ENCODE data around the gene RANBP1.

RANBP1 gene

GRCh38 chr22:20154602-20155187 is 38.8 kb downstream of the RANBP1 start:
- no CpG with 5 or more reads among the region's 14 CpGs for WGBS (ENCODE audit: extremely low coverage, insufficient coverage, low lambda C conversion rate)
- Histone ChIP-seq H3K27ac (ENCODE audit: low read depth, low read length) (no peak overlapping the region), H2BK120ac (ENCODE audit: low read depth, low read length) (no peak overlapping the region), H2BK5ac (ENCODE audit: low read length) (no peak overlapping the region), H3K4ac (ENCODE audit: low read depth, low read length) (no peak overlapping the region), H3K23ac (ENCODE audit: low read length) (no peak overlapping the region), H4K5ac (ENCODE audit: low read length) (no peak overlapping the region), H3K36me3 (ENCODE audit: control insufficient read depth, insufficient read depth, low read length) (no peaks in the 10 kb centered on the region), H2BK15ac (replicated peaks; ENCODE audit: low read depth) (no peak overlapping the region), H3K18ac (ENCODE audit: low read length) (no peak overlapping the region), H3K9ac (ENCODE audit: low read length) (no peak overlapping the region), H3K79me1 (ENCODE audit: low read length) (no peaks in the 10 kb centered on the region), H2AK5ac (ENCODE audit: low read length) (no peak overlapping the region), H3K56ac (ENCODE audit: low read length) (no peak overlapping the region), H3K27me3 (ENCODE audit: insufficient read depth, low read length, poor library complexity) (no peaks in the 10 kb centered on the region), H4K8ac (ENCODE audit: low read depth, low read length) (no peak overlapping the region), H3K79me2 (ENCODE audit: control insufficient read depth, insufficient read depth, low read length) (no peaks in the 10 kb centered on the region), H3K4me1 (ENCODE audit: control insufficient read depth, low read depth, low read length) (no peaks in the 10 kb centered on the region), H3K4me2 (ENCODE audit: low read length) (no peak overlapping the region), H3K4me3 (ENCODE audit: low read length) (no peak overlapping the region)
- no peak for DNase-seq

- H3K4ac ChIP-seq (ENCODE audit: low read depth, low read length) = no peak overlapping the region
- no peak overlapping the region for H2BK5ac ChIP-seq (ENCODE audit: low read length)
- no peaks in the 10 kb centered on the region for H3K4me1 ChIP-seq (ENCODE audit: control insufficient read depth, low read depth, low read length)
- H3K56ac ChIP-seq (ENCODE audit: low read length) = no peak overlapping the region
- H3K9ac ChIP-seq (ENCODE audit: low read length) = no peak overlapping the region
- no CpG with 5 or more reads among the region's 30 CpGs for WGBS (ENCODE audit: extremely low coverage, insufficient coverage, low lambda C conversion rate)
- no peak overlapping the region for H2BK120ac ChIP-seq (ENCODE audit: low read depth, low read length)
- no peak overlapping the region for H2BK15ac ChIP-seq (replicated peaks; ENCODE audit: low read depth)
- no peak overlapping the region for H3K23ac ChIP-seq (ENCODE audit: low read length)
- H3K79me1 ChIP-seq (ENCODE audit: low read length) = no peaks in the 10 kb centered on the region
- H3K18ac ChIP-seq (ENCODE audit: low read length) = no peak overlapping the region
- H3K4me2 ChIP-seq (ENCODE audit: low read length) = no peak overlapping the region
- no peaks in the 10 kb centered on the region for H3K79me2 ChIP-seq (ENCODE audit: control insufficient read depth, insufficient read depth, low read length)
- no peak overlapping the region for H3K4me3 ChIP-seq (ENCODE audit: low read length)
- no peak overlapping the region for H4K5ac ChIP-seq (ENCODE audit: low read length)
- H4K8ac ChIP-seq (ENCODE audit: low read depth, low read length) = no peak overlapping the region
- no peak overlapping the region for H3K27ac ChIP-seq (ENCODE audit: low read depth, low read length)
- no peak for DNase-seq
- no peaks in the 10 kb centered on the region for H3K27me3 ChIP-seq (ENCODE audit: insufficient read depth, low read length, poor library complexity)
- no peaks in the 10 kb centered on the region for H3K36me3 ChIP-seq (ENCODE audit: control insufficient read depth, insufficient read depth, low read length)
- H2AK5ac ChIP-seq (ENCODE audit: low read length) = no peak overlapping the region
Measured at GRCh38 chr22:20155330-20156041, 39.6 kb downstream of the RANBP1 start.

GRCh38 chr22:20156042-20156389 is 40.1 kb downstream of the RANBP1 start:
- H3K79me1 ChIP-seq (ENCODE audit: low read length) = no peaks in the 10 kb centered on the region
- no peak overlapping the region for H3K4me2 ChIP-seq (ENCODE audit: low read length)
- no peaks in the 10 kb centered on the region for H3K27me3 ChIP-seq (ENCODE audit: insufficient read depth, low read length, poor library complexity)
- H3K4me3 ChIP-seq (ENCODE audit: low read length) = no peak overlapping the region
- H3K9ac ChIP-seq (ENCODE audit: low read length) = no peak overlapping the region
- no peaks in the 10 kb centered on the region for H3K4me1 ChIP-seq (ENCODE audit: control insufficient read depth, low read depth, low read length)
- H3K56ac ChIP-seq (ENCODE audit: low read length) = no peak overlapping the region
- no peaks in the 10 kb centered on the region for H3K36me3 ChIP-seq (ENCODE audit: control insufficient read depth, insufficient read depth, low read length)
- no peak overlapping the region for H3K23ac ChIP-seq (ENCODE audit: low read length)
- H2BK5ac ChIP-seq (ENCODE audit: low read length) = no peak overlapping the region
- H2BK15ac ChIP-seq (replicated peaks; ENCODE audit: low read depth) = no peak overlapping the region
- no peak overlapping the region for H3K4ac ChIP-seq (ENCODE audit: low read depth, low read length)
- H3K18ac ChIP-seq (ENCODE audit: low read length) = no peak overlapping the region
- DNase-seq = no peak
- H3K79me2 ChIP-seq (ENCODE audit: control insufficient read depth, insufficient read depth, low read length) = no peaks in the 10 kb centered on the region
- no peak overlapping the region for H3K27ac ChIP-seq (ENCODE audit: low read depth, low read length)
- no peak overlapping the region for H4K8ac ChIP-seq (ENCODE audit: low read depth, low read length)
- H2BK120ac ChIP-seq (ENCODE audit: low read depth, low read length) = no peak overlapping the region
- no CpG with 5 or more reads among the region's 7 CpGs for WGBS (ENCODE audit: extremely low coverage, insufficient coverage, low lambda C conversion rate)
- H2AK5ac ChIP-seq (ENCODE audit: low read length) = no peak overlapping the region
- H4K5ac ChIP-seq (ENCODE audit: low read length) = no peak overlapping the region

- Histone ChIP-seq H3K27ac (ENCODE audit: low read depth, low read length) (no peak overlapping the region), H3K4me2 (ENCODE audit: low read length) (no peak overlapping the region), H3K79me1 (ENCODE audit: low read length) (no peaks in the 10 kb centered on the region), H3K27me3 (ENCODE audit: insufficient read depth, low read length, poor library complexity) (no peaks in the 10 kb centered on the region), H3K18ac (ENCODE audit: low read length) (no peak overlapping the region), H4K8ac (ENCODE audit: low read depth, low read length) (no peak overlapping the region), H2AK5ac (ENCODE audit: low read length) (no peak overlapping the region), H4K5ac (ENCODE audit: low read length) (no peak overlapping the region), H3K9ac (ENCODE audit: low read length) (no peak overlapping the region), H3K4me1 (ENCODE audit: control insufficient read depth, low read depth, low read length) (no peaks in the 10 kb centered on the region), H3K79me2 (ENCODE audit: control insufficient read depth, insufficient read depth, low read length) (no peaks in the 10 kb centered on the region), H2BK5ac (ENCODE audit: low read length) (no peak overlapping the region), H2BK120ac (ENCODE audit: low read depth, low read length) (no peak overlapping the region), H3K56ac (ENCODE audit: low read length) (no peak overlapping the region), H3K4me3 (ENCODE audit: low read length) (no peak overlapping the region), H3K23ac (ENCODE audit: low read length) (no peak overlapping the region), H3K36me3 (ENCODE audit: control insufficient read depth, insufficient read depth, low read length) (no peaks in the 10 kb centered on the region), H3K4ac (ENCODE audit: low read depth, low read length) (no peak overlapping the region), H2BK15ac (replicated peaks; ENCODE audit: low read depth) (no peak overlapping the region)
- DNase-seq = peak; percentile 77
- WGBS (ENCODE audit: extremely low coverage, insufficient coverage, low lambda C conversion rate) = no CpG with 5 or more reads among the region's 17 CpGs
Measured at GRCh38 chr22:20156611-20157429, 40.9 kb downstream of the RANBP1 start.

GRCh38 chr22:20157430-20158183 is 41.7 kb downstream of the RANBP1 start:
- no peak overlapping the region for H2AK5ac ChIP-seq (ENCODE audit: low read length)
- DNase-seq = no peak
- H3K4me3 ChIP-seq (ENCODE audit: low read length) = no peak overlapping the region
- no peaks in the 10 kb centered on the region for H3K4me1 ChIP-seq (ENCODE audit: control insufficient read depth, low read depth, low read length)
- no peaks in the 10 kb centered on the region for H3K36me3 ChIP-seq (ENCODE audit: control insufficient read depth, insufficient read depth, low read length)
- H3K4me2 ChIP-seq (ENCODE audit: low read length) = no peak overlapping the region
- no peak overlapping the region for H2BK120ac ChIP-seq (ENCODE audit: low read depth, low read length)
- no peak overlapping the region for H3K9ac ChIP-seq (ENCODE audit: low read length)
- no peaks in the 10 kb centered on the region for H3K79me2 ChIP-seq (ENCODE audit: control insufficient read depth, insufficient read depth, low read length)
- no peak overlapping the region for H3K27ac ChIP-seq (ENCODE audit: low read depth, low read length)
- no peak overlapping the region for H3K18ac ChIP-seq (ENCODE audit: low read length)
- H3K23ac ChIP-seq (ENCODE audit: low read length) = no peak overlapping the region
- no peak overlapping the region for H3K56ac ChIP-seq (ENCODE audit: low read length)
- no CpG with 5 or more reads among the region's 15 CpGs for WGBS (ENCODE audit: extremely low coverage, insufficient coverage, low lambda C conversion rate)
- H3K4ac ChIP-seq (ENCODE audit: low read depth, low read length) = no peak overlapping the region
- H2BK5ac ChIP-seq (ENCODE audit: low read length) = no peak overlapping the region
- H2BK15ac ChIP-seq (replicated peaks; ENCODE audit: low read depth) = no peak overlapping the region
- H3K79me1 ChIP-seq (ENCODE audit: low read length) = no peaks in the 10 kb centered on the region
- H4K8ac ChIP-seq (ENCODE audit: low read depth, low read length) = no peak overlapping the region
- no peaks in the 10 kb centered on the region for H3K27me3 ChIP-seq (ENCODE audit: insufficient read depth, low read length, poor library complexity)
- no peak overlapping the region for H4K5ac ChIP-seq (ENCODE audit: low read length)
